GM12891 (cell line): Measurements from ENCODE around the gene ITGAL.
A peak's percentile ranks its signal among the peaks of the same experiment; 100 is the strongest.

Source experiments
- PAX5 ChIP-seq: IDR thresholded peaks from 2 replicates; pipeline ENCODE4 v1.6.1; 2011; ENCODE audit warnings: low read length, moderate library complexity, mild to moderate bottlenecking; ENCODE audit not compliant: insufficient read depth, severe bottlenecking
- POLR2A ChIP-seq: IDR thresholded peaks from 2 replicates; pipeline ENCODE4 v1.6.1; 2011; ENCODE audit warnings: low read depth, low read length, control low read depth
- POLR2AphosphoS5 ChIP-seq: IDR thresholded peaks from 2 replicates; pipeline ENCODE4 v1.6.1; 2011; ENCODE audit warnings: low read depth, low read length, control low read depth

DNA sequence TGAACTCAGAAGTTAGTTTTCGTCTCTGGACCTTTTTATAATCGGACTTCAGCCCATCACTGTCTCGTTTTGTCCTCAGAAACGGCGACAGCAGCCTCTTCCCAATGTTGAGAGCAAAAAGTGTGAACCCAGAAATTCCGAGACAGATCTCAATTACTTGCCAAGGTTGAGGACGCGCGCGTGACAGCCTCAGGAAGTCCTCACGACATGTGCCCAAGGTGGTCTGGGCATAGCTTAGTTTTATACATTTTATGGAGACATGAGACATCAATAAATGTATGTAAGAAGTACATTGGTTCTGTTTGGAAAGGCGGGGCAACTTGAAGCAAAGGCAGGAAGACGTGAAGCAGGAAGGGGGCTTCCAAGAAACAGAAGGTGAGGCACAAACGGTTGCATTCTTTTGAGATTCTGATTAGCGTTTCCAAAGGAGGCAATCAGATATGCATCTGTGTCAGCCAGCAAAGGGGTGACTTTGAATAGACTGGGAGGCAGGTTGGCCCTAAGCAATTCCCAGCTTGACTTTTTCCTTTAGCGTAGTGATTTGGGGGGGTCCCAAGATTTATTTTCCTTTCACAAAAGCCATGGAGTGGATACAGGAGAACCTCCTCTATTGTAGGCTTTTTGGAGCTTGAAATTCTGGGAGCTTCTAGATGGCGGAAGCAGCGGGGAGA lies 62.7 kb downstream of the ITGAL start:
- TF ChIP-seq POLR2AphosphoS5 (peak; percentile 43), POLR2A (peak; percentile 86), PAX5 (no peak)
